ENCODE measurements around the gene ZNF101. TPM values are rescaled to one million over a fixed set of nuclear protein-coding genes. Genes with fewer than 3 reads are reported as not detected.

The ZNF101 gene
- polyA plus RNA-seq, 1 donor from 2014 or later, result 12.2 TPM

GRCh38 chr19:19652482-19653295, 15.9 kb upstream of the ZNF101 start:
- no peaks in the 10 kb centered on the region for H4K20me1 ChIP-seq (ENCODE audit: insufficient read depth)
- H3K27ac ChIP-seq (ENCODE audit: low read length), result no peak overlapping the region
- no peak overlapping the region for H3K4me3 ChIP-seq (ENCODE audit: low read length)
- no peaks in the 10 kb centered on the region for H3K27me3 ChIP-seq (ENCODE audit: insufficient read depth, low read depth, low read length)
- no peaks in the 10 kb centered on the region for H3K9me3 ChIP-seq (ENCODE audit: low read length)
- H3F3A ChIP-seq (ENCODE audit: insufficient read depth, low read length, poor library complexity, severe bottlenecking), result no peaks in the 10 kb centered on the region
- H2AFZ ChIP-seq (ENCODE audit: low read depth, low read length), result no peak overlapping the region
- no peak overlapping the region for H3K4me2 ChIP-seq (ENCODE audit: low read length)
- no peak for TF ChIP-seq RAD21 (conservative IDR thresholded peaks at IDR 0.05)
- TF ChIP-seq POLR2AphosphoS5 (IDR thresholded peaks at IDR 0.05), result no peak
- no peak for TF ChIP-seq REST (IDR thresholded peaks at IDR 0.05; ENCODE audit: borderline replicate concordance)
- H3K9me2 ChIP-seq (ENCODE audit: insufficient read depth, low read length), result no peaks in the 10 kb centered on the region
- H3K79me2 ChIP-seq (replicated peaks; ENCODE audit: insufficient read depth, low read length), result no peaks in the 10 kb centered on the region
- no peak overlapping the region for H3K9ac ChIP-seq (ENCODE audit: low read length)
- H3K36me3 ChIP-seq (ENCODE audit: insufficient read depth, low read length), result no peaks in the 10 kb centered on the region

- Histone ChIP-seq H3K4me2 (ENCODE audit: low read length) (no peak overlapping the region), H3K4me3 (ENCODE audit: low read length) (no peak overlapping the region), H3K27me3 (ENCODE audit: insufficient read depth, low read depth, low read length) (no peaks in the 10 kb centered on the region), H3K79me2 (replicated peaks; ENCODE audit: insufficient read depth, low read length) (no peaks in the 10 kb centered on the region), H3K9me2 (ENCODE audit: insufficient read depth, low read length) (no peaks in the 10 kb centered on the region), H3K9me3 (ENCODE audit: low read length) (no peaks in the 10 kb centered on the region), H3F3A (ENCODE audit: insufficient read depth, low read length, poor library complexity, severe bottlenecking) (no peaks in the 10 kb centered on the region), H3K27ac (ENCODE audit: low read length) (no peak overlapping the region), H3K9ac (ENCODE audit: low read length) (no peak overlapping the region), H3K36me3 (ENCODE audit: insufficient read depth, low read length) (no peaks in the 10 kb centered on the region), H2AFZ (ENCODE audit: low read depth, low read length) (no peak overlapping the region), H4K20me1 (ENCODE audit: insufficient read depth) (no peaks in the 10 kb centered on the region)
- no peak for TF ChIP-seq CTCF (IDR thresholded peaks at IDR 0.05; ENCODE audit: poor library complexity, severe bottlenecking)
- no peak for TF ChIP-seq RAD21 (conservative IDR thresholded peaks at IDR 0.05)
- TF ChIP-seq SMC3 (conservative IDR thresholded peaks at IDR 0.05; ENCODE audit: poor library complexity), result no peak
- TF ChIP-seq TAF1 (IDR thresholded peaks at IDR 0.05; ENCODE audit: low read depth), result no peak
- no peak for TF ChIP-seq MXI1 (conservative IDR thresholded peaks at IDR 0.05; ENCODE audit: poor library complexity, severe bottlenecking)
- TF ChIP-seq EZH2 (IDR thresholded peaks at IDR 0.05; ENCODE audit: borderline replicate concordance, insufficient read depth, low read length, poor library complexity, severe bottlenecking), result no peak
- no peak for TF ChIP-seq EP300 (conservative IDR thresholded peaks at IDR 0.05; ENCODE audit: poor library complexity, severe bottlenecking)
- no peak for TF ChIP-seq POLR2AphosphoS5 (IDR thresholded peaks at IDR 0.05)
- TF ChIP-seq REST (IDR thresholded peaks at IDR 0.05; ENCODE audit: borderline replicate concordance), result no peak
These were observed 15.0 kb upstream of the ZNF101 start for GRCh38 chr19:19653597-19654147.
